ENCODE data around the gene MSH5. TPM values are rescaled to one million over a fixed set of nuclear protein-coding genes. Genes with fewer than 3 reads are reported as not detected.

Gene MSH5
- total and polyA plus RNA-seq, 2 of the 13 experiments (the other 11 are each of a cell fraction or from before 2014, with no cell fraction given) = 10.2 to 38.7 TPM

- no peak for TF ChIP-seq ZBTB26 (CRISPR knock-in tag; IDR thresholded peaks at IDR 0.05; ENCODE audit: borderline replicate concordance)
- no peak for TF ChIP-seq NFAT5 (CRISPR knock-in tag; IDR thresholded peaks at IDR 0.05)
- TF ChIP-seq ZBED4 (CRISPR knock-in tag; IDR thresholded peaks at IDR 0.05; ENCODE audit: borderline replicate concordance) = no peak
- no peak for TF ChIP-seq KDM4B (CRISPR knock-in tag; IDR thresholded peaks at IDR 0.05)
- 0 out of 2 replicates have a peak, but pooled peaks have one; percentile 81 for TF ChIP-seq ZBTB10 (CRISPR knock-in tag; IDR thresholded peaks at IDR 0.05; ENCODE audit: borderline replicate concordance)
- TF ChIP-seq RAD51 (IDR thresholded peaks at IDR 0.05; ENCODE audit: borderline replicate concordance) = no peak
- no peak for TF ChIP-seq ATF5 (CRISPR knock-in tag; IDR thresholded peaks at IDR 0.05; ENCODE audit: low read depth)
- no peak for TF ChIP-seq ZNF501 (CRISPR knock-in tag; IDR thresholded peaks at IDR 0.05)
- TF ChIP-seq ZFP41 (CRISPR knock-in tag; IDR thresholded peaks at IDR 0.05; ENCODE audit: borderline replicate concordance) = no peak
- TF ChIP-seq ZNF615 (CRISPR knock-in tag; IDR thresholded peaks at IDR 0.05; ENCODE audit: borderline replicate concordance) = no peak
- TF ChIP-seq ZNF275 (CRISPR knock-in tag; IDR thresholded peaks at IDR 0.05; ENCODE audit: borderline replicate concordance) = no peak
Measured at GRCh38 chr6:31778193-31778592, 38.4 kb downstream of the MSH5 start (continued).

All from HepG2 (cell line).